AG20443 (cell line): ENCODE data around the gene ARL8B.
"Not testable (repeated sequence)": the region's sequence is repeated elsewhere in the genome, so short reads cannot be mapped to it uniquely, and the experiment has no call there.

Experiments
- DNase-seq: peaks from one replicate; pipeline ENCODE4 v3.0.0; 2012; ENCODE audit warnings: low spot score, mixed read lengths

Gene ARL8B

GRCh38 chr3:5112043-5112442 is 10.0 kb upstream of the ARL8B start:
- DNase-seq, result no peak

GRCh38 chr3:5113726-5114125 is 8.4 kb upstream of the ARL8B start:
- not testable (repeated sequence) for DNase-seq

DNA sequence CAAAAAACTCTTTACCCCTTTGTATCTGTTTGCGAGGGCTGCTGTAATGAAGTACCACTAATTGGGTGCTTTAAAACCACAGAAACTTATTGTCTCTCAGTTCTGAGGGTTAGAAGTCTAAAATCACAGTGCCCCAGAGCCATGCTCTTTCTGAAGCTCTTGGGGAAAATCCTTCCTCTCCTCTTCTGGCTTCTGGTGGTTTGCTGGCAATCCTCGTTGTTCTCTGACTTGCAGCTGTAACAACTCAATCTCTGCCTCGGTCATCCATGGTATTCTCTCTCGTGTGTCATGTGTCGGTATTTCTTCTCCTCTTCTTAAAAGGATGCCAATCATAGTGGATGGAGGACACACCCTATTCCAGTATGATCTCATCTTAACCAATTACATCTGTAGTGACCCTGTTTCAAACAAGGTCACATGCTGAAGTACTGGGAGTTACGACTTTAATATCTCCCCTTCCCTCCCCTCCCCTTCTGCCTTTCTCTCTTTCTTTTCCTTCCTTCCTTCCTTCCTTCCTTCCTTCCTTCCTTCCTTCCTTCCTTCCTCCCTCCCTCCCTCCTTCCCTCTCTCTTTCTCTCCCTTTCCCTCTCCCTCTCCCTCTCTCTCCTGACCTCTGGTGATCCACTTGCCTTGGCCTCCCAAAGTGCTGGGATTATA is 6.5 kb upstream of the ARL8B start:
- DNase-seq, result peak; percentile 50

DNA sequence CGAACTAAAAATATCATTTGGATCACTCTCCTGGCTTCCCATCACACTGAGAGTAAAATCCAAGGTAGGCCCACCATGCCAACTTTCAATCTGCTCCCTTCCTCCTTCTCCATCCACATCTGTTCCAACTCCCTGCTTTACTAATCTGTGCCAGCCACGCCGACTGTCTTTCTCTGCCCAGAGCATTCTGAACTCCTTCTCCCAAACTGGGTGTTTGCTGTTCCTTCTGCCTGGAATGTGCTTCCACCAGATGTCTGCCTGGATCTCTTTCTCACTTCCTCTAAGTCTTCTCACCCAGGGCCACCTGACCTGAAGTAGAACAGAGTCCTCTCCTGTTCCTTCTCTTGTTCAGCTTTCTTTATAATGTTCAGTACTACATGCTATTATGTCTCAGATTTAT is 5.6 kb upstream of the ARL8B start:
- DNase-seq, result no peak

- no peak for DNase-seq
Observed at GRCh38 chr3:5120446-5120845, 1.6 kb upstream of the ARL8B start.

DNA sequence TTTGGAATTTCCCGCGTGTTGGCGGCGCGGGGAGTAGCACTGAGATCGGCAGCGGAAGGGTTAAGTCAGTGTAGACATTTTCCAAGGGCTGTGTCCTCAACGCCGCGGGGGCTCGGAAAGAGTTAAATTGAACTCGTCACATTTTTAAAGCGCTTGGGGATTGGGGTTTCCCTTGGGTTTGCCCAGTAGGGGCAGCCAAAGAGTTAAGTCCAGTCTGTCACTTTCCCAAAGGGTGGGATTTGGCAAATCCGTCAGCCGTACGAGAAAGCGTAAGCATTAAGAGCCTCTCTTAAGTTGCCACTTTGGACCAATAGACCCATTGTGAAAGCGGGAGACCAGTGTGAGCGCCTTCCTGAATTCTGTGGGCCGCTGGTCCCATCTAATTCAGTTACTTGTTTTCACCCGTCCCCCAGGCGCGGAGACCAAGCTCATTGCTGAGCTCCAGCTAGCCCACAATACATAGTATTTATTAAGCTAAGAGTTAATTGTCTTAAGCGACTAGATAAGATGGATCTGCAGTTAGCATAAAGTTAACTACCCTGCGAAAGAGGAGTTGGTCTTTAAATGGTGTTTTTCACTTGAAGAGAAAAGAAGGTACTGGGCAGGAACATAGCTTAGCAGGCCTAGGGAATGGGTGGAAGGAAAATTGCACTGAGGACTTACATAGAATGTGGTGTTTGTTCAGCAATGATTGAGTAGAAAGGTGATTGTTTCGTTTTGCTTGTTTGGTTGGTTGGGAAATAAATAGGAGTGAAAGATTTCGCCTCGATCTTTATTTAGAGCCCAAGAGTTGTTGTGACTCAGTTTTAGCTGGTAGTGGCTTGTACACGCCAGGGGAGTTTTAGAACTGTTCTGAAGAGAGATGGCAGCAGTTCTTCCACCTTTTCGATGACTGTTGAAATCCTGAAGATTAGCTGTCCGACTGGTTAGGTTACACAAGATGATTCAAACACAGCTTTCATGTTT is 932 bp downstream of the ARL8B start:
- peak; percentile 67 for DNase-seq

DNA sequence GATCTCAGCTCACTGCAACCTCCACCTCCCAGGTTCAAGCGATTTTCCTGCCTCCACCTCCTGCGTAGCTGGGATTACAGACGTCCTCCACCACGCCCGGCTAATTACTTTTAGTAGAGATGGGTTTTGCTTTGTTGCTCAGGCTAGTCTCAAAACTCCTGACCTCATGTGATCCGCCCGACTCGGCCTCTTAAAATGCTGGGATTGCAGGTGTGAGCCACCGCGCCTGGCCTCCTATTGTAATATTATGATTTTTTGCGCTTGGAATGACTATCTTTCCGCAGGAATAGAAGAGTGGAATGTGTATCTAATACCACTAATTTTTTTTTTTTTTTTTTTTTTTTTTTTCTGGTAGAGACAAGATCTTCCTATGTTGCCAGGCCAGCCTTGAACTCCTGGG is 1.8 kb downstream of the ARL8B start:
- DNase-seq, result no peak

DNA sequence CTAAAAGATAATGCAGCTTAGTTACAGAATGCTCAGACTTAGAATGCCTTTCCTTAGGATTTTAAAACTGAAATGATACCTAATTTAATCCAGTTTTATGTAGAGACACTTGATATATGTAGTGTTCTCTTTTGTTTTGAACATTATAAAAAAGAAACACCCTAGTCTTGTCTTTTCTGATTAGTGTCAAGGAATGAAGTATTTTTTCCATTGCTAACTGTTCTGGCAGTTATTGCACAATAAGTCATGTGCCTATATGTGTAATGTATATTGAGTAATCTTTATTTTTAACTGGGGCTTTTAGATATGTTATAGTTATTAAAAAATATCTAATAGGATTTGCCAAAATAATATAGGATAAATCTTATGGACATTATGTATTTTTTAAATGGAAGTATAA is 4.5 kb downstream of the ARL8B start:
- no peak for DNase-seq

DNA sequence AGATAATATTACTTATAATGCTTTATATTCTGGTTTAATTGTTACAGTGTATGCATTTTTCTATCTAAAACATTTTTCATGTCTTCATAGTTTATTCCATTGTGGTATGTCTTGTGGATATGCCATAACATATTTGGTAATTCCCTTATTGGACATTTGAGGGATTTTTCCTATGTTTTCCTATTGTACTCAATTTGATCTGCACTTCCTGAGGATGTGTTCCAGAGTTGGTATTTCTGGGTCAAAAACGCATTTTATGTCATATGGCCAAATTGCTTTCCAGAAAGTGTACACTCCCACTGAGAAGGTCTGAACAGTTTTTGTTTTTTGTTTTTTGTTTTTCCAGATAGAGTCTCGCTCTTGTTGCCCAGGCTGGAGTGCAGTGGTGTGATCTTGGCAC is 6.8 kb downstream of the ARL8B start:
- no peak for DNase-seq

DNA sequence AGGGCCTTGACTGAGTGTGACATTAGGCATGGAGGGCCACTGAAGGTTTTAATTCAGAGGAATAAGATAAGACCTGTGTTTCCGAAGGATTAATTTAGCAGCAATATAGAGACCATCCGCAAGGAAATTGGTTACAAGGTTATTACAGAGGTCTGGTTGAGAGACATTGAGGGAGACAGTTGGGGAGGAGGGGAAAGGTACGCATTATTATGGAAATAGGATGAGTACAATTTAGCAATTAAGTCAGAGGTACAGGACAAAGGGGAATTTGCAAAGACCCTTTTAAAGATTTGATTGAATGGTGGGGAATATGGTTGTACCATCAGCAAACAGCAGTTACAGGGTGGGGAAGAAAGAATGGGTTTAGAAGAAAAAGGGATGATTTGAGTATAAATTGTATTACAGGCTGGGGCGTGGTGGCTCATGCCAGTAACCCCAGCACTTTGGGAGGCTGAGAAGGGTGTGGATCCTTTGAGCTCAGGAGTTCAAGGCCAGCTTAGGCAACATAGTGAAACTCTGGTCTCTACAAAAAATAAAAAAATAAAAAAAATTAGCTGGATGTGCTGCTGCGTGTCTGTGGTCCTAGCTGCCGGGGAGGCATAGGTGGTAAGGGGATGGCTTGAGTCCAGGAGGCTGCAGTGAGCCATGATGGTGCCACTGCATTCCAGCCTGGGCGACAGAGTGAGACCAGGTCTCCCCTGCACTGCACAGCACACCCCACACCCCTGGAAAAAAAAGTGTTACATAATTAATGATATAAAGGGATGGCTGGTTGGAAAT is 11.3 kb downstream of the ARL8B start:
- DNase-seq, result no peak

GRCh38 chr3:5134019-5134391 is 11.9 kb downstream of the ARL8B start:
- no peak for DNase-seq

GRCh38 chr3:5134499-5134898 is 12.4 kb downstream of the ARL8B start:
- no peak for DNase-seq

DNA sequence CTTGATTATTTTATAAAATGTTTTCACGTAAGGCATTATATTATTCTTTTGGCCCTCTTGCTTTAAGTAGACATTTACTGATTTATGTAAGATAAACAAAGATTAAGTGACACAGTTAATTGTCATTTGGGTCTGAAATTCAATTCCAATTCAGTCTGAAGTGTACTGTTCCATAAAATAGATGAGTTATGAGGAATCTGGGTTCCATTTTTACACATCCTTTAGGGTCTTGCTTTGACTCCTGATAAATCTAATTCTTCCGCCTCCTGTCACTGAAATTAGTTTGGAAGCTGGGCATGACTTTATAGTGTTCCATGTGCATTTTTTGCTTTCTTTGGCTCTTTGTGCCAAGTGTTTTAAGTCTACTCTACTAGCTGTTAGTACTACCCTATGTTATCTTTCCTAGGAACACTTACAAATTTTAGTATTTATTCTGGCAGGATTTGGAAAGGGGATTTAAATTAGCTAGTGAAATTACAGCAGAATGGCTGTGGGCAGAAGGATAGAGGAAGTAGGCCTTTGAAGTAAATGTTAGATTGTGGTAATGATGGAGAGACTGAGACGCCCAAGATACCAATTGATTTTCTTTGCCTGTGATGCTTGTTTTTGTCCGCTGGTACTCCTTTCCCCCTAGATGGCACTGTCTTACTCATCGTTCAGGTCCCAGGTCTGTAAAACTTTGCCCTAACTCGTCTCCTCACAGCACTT is 14.3 kb downstream of the ARL8B start:
- DNase-seq, result peak; percentile 10

DNA sequence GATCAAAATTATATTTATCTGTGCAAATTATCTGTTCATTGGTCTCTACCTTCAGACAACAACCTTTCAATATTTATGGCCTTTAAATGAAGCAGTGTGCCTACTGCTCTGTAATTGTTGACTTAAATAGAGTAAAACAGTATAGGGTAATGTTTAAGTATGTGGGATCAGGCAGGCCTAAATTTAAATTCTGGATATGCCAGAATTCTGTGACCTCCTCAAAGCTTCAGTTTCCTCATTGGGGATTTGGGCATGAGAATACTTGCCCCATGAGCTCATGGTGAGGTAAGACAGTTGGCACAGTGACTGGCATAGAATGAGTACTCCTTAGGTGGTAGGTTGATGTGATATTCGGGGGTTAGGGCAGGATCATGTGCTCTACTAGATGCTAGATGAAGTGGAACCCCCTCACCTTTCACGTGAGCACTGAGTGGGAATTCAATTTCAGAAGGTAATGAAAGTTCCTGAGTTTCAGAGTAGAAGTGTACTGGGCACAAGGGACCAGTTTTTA is 14.9 kb downstream of the ARL8B start:
- peak; percentile 8 for DNase-seq

DNA sequence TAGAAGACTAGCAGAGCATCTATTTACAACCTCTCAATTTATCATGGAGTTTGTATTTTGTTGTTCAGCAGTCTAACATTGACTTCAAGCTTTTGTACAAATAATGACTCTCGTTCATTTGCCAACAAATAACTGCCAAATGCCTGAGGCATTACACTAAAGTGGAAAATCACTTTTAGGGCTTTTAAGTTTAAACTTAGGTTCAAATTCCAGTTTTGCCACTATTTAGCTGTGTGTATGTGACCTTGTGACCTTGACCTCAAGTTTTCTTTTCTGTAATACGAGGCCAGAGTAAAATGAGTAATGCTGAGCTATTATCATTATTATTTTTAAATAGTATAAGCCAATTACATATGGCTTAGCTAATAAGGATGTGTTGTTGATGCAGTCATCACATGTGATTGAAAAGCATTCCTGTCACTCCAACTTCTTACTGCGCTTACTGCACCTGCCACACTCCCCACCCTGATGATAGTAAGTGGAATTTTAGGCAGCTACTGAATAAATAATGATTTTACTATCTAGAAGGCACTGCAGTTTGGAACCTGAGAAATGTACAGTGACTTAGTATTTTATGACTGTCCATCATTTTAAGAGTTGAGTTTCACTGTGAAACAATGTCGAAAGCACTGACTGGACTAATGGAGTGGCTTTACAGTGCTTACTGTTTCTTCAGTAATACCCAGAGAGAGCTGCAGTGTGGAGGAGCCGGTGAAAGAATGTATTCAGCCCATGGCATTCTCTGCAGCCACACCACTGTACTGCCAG is 16.3 kb downstream of the ARL8B start:
- DNase-seq, result peak; percentile 32

- no peak for DNase-seq
Observed at GRCh38 chr3:5140230-5140621, 18.1 kb downstream of the ARL8B start.

DNA sequence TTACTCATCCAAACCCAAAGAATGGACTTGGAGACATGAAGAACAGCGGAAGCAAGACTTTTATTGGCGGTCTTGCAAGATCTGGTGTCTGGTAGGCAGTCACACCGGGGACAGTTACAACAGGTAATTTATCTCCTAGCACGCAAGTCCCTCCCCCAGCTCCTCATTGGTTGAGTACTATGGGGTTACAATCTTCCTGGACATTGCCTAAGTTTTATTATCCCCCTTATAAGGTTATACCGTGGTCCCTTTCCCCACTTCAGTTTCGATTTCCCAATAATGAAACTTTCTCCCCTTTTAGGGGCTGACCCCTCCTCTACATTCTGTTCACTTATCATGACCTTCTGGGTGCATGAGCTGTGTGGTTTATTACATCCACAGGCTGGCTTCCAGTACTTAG is 18.7 kb downstream of the ARL8B start:
- DNase-seq, result no peak

- DNase-seq, result no peak
Observed at GRCh38 chr3:5141760-5142159, 19.7 kb downstream of the ARL8B start.

GRCh38 chr3:5143464-5143863 is 21.4 kb downstream of the ARL8B start:
- no peak for DNase-seq

DNA sequence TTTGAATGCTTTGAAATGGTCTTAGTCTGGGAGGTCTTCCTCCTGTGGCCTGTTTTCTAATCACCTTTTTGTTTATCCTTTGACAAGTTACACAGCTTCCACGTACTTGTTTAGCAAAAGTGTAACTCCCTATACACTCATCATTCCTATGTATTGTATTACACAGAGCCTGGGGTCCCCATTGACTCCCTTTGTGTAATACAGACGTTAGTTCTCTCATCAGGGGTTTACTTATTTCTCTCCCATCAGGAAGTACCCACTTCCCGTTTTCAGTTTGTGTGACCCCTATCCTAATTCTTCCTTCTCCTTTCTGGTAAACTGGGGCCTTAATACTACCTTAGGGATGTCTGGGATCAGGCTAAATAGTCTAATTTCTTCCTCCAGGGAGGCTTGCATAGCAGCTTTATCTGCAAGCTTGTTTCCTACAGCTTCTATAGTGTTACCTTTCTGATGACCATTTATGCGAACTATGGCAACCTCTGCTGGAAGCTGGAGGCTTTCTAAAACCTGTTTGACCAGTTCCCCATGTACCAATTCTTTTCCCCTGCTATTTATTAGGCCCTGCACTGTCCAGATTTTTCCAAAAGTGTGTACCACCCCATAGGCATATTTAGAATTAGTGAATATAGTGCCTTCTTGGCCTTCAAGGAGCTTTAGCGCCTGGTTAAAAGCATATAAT is 22.4 kb downstream of the ARL8B start:
- DNase-seq, result no peak

GRCh38 chr3:5145120-5145519 is 23.0 kb downstream of the ARL8B start:
- no peak for DNase-seq
